Heart left ventricle (tissue), 16 donors: Measurements from ENCODE around the gene CDON. TPM values are rescaled to one million over a fixed set of nuclear protein-coding genes. Genes with fewer than 3 reads are reported as not detected.

ENCODE experiments used
- ATAC-seq, 4 donors: fragments of 200-7000 bp; cut with Tn5 transposase; one replicate each; pipeline ENCODE4 v1.9.1; 2020 to 2022; ENCODE audit warnings: moderate library complexity in 4 of 4, mild to moderate bottlenecking in 3 of 4, moderate number of reproducible peaks in 1 of 4
- DNase-seq, 5 donors: peaks; one replicate each; pipeline ENCODE4 v3.0.0-alpha.2; 2020
- H3K27ac ChIP-seq, 12 donors: fragments of 200-600 bp; sonication (generic) in 4 of 12; one replicate each; pipeline versions ENCODE4 v1.5.0 to v1.8.0; 2016 to 2022; ENCODE audit warnings: mild to moderate bottlenecking in 2 of 12
- H3K27me3 ChIP-seq, 9 donors: fragments of 200-600 bp; sonication (generic) in 2 of 9; one replicate each; pipeline versions ENCODE4 v1.5.1 to v1.8.0; 2016 to 2022; ENCODE audit warnings: mild to moderate bottlenecking in 3 of 9
- H3K36me3 ChIP-seq, 9 donors: fragments of 200-600 bp; sonication (generic) in 2 of 9; one replicate each; pipeline versions ENCODE4 v1.5.0 to v1.8.0; 2018 to 2022; ENCODE audit warnings: mild to moderate bottlenecking in 2 of 9
- H3K4me1 ChIP-seq, 12 donors: fragments of 200-600 bp; sonication (generic) in 4 of 12; one replicate each; pipeline versions ENCODE4 v1.5.0 to v1.8.0; 2016 to 2022; ENCODE audit warnings: mild to moderate bottlenecking in 3 of 12
- H3K4me3 ChIP-seq, 12 donors: fragments of 200-600 bp; sonication (generic) in 4 of 12; one replicate each; pipeline versions ENCODE4 v1.5.0 to v1.8.0; 2017 to 2022; ENCODE audit warnings: mild to moderate bottlenecking in 9 of 12, moderate library complexity in 4 of 12
- H3K9me3 ChIP-seq, 12 donors: fragments of 200-600 bp; sonication (generic) in 4 of 12; one replicate each; pipeline versions ENCODE4 v1.5.0 to v1.8.0; 2016 to 2022; ENCODE audit warnings: mild to moderate bottlenecking in 1 of 12
- POLR2A ChIP-seq, 2 donors: fragments of 450-650 bp; IDR thresholded peaks; one replicate each; pipeline ENCODE4 v1.6.1; 2017; ENCODE audit warnings: antibody characterized with exemption in 2 of 2, mild to moderate bottlenecking in 2 of 2, moderate library complexity in 2 of 2
- WGBS, 4 donors: extraction: QIAGEN DNeasy Blood & Tissue Kit in 2 of 4; methylation state at CpG; one replicate each; pipeline versions ENCODE4 v1.1.5 to v1.1.7; 2013 to 2018; 5-methylcytosine and 5-hydroxymethylcytosine counted together
- intact Hi-C, 10 donors: fragments of 100-400 bp; cut with DNase I; formaldehyde crosslinking; loops; one replicate each; pipeline versions ENCODE4 v1.11.1 to v1.14.2; 2022
- polyA plus RNA-seq, 2 donors: library from polyadenylated mRNA; stranded (reverse); fragments of 200-250 nt; gene quantifications; one replicate each; pipeline ENCODE4 v1.2.3, GENCODE V29; 2013
- total RNA-seq, 9 donors: library from RNA; depleted of rRNA in 2 of 9; stranded (reverse); fragments of >200 nt in 2 of 9; fragmentation: NEBNext Ultra II Directional in 3 of 9; extraction: Animal tissue kit (Norgen Biotek cat#: 25700) in 3 of 9; gene quantifications; one replicate each; pipeline versions ENCODE4 v1.1.0 to v1.2.4, GENCODE V29; 2016 to 2023
- TF ChIP-seq, protein P1 (sequence below), 12 donors: fragments of 200-600 bp; sonication (generic) in 4 of 12; IDR thresholded peaks; one replicate each; pipeline versions ENCODE4 v1.5.0 to v1.8.0; 2018 to 2022; ENCODE audit warnings: antibody characterized with exemption in 12 of 12, mild to moderate bottlenecking in 5 of 12
- donor health status: ischemic (EF 13 %, LVEDD 7.1; RV severe dilation, severe dysfunction).
- donor health status: healthy with polysubstance abuse.
- donor health status: DM: no; HTN: yes; CAD: no.
- donor health status: DM: no; HTN: no; CAD: no.
- donor health status: ischemic (EF 25% LVEDD 6.9; RV normal size, moderate dysfunction).
- donor health status: ischemic (EF 25% LVEDD 5.7; RV mildly dilated, moderate dysfunction).
- donor health status: healthy.
- donor health status: DM: yes; HTN: yes; CAD: no.
- donor health status: ischemic (EF 35%, LVEDD 5.7; RV mildly dilated, moderate dysfunction).
- donor health status: nonischemic (EF 11% LVEDD 7.7; RV severe dilation, severe dysfunction).
- donor health status: DM: yes; HTN: yes; CAD: no.
- donor health status: PGD.
- donor health status: ischemic (EF 29% LVEDD 5.4; RV normal size, mild dysfunction).
- donor health status: nonischemic (EF 23%, LVEDD 6.1; RV moderate dilation, normal function).

Gene CDON
- total and polyA plus RNA-seq, 11 donors = 1.2 to 51.5 (median 7.3) TPM

DNA sequence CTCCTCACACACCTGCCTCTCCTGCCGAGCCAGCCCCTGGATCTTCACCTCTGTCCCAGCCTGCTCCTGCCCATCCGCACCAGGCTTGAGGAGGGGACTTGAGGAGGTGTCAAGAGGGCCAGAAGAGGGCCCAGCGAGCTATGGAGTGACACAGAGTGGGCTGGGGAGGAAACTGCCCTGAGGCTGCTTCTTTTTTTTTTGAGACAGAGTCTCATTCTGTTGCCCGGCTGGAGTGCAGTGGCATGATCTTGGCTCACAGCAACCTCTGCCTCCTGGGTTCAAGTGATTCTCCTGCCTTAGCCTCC, 21.9 kb upstream of the CDON start:
- no peaks in the 10 kb centered on the region for H3K9me3 ChIP-seq
- peaks cover 0 to 8% (median 0%) of the 10 kb centered on the region in 12 donors for H3K4me1 ChIP-seq
- WGBS, 4 donors = 82 to 89% (median 88%) methylated on average over 3 to 4 of the region's 4 CpGs
- H3K27me3 ChIP-seq = peaks cover 0 to 3% (median 0%) of the 10 kb centered on the region in 9 donors
- no peak overlapping the region for H3K4me3 ChIP-seq
- DNase-seq (no peak), ATAC-seq (no peak)
- no peaks in the 10 kb centered on the region for H3K36me3 ChIP-seq
- H3K27ac ChIP-seq = no peak overlapping the region
- TF ChIP-seq, protein P1, sequence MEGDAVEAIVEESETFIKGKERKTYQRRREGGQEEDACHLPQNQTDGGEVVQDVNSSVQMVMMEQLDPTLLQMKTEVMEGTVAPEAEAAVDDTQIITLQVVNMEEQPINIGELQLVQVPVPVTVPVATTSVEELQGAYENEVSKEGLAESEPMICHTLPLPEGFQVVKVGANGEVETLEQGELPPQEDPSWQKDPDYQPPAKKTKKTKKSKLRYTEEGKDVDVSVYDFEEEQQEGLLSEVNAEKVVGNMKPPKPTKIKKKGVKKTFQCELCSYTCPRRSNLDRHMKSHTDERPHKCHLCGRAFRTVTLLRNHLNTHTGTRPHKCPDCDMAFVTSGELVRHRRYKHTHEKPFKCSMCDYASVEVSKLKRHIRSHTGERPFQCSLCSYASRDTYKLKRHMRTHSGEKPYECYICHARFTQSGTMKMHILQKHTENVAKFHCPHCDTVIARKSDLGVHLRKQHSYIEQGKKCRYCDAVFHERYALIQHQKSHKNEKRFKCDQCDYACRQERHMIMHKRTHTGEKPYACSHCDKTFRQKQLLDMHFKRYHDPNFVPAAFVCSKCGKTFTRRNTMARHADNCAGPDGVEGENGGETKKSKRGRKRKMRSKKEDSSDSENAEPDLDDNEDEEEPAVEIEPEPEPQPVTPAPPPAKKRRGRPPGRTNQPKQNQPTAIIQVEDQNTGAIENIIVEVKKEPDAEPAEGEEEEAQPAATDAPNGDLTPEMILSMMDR (IDR thresholded peaks at IDR 0.05) = no peak
- TF ChIP-seq POLR2A (IDR thresholded peaks at IDR 0.05) = no peak
- intact Hi-C loops = no loop called here

DNA sequence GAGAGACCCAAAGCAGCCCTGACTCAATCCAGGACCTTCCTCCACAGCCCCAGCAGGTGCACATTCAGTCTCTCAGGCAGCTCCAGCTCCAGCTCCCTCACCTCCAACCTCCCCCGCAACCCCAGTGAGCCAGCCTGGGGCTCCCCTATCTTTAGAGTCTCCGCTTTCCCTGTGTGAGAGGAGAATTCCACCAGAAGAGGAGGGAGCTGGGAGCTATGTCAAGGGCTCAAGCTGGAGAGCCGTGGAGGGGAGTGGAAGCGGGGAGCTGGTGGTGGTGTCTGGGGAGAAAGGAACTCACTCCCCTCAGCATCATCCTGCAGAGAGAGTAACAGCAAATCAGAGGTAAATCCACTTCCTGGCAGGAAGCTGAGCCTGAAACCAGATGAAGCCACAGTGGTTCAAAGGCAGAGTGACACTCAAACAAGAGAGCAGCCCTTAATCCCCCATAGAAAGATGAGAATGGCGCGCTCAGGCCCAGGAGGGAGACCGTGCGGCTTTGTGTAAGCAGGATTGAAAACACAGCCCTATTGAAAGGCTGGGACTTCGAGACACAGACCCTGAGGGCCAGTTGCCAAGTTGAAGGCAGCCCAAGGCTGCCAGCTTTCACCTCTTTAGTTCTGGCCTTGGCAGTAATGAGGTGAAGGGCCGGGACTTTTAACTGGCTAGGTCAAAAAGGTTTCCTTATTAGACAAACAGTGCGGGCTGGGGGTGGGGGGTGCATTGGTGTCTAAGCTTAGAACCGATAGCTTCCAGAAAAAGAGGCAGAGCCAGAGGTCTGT, 21.4 kb upstream of the CDON start:
- Histone ChIP-seq H3K27ac (no peak overlapping the region), H3K4me1 (peaks cover 0 to 10% (median 0%) of the 10 kb centered on the region in 12 donors), H3K36me3 (no peaks in the 10 kb centered on the region), H3K27me3 (peaks cover 0 to 3% (median 0%) of the 10 kb centered on the region in 9 donors), H3K4me3 (no peak overlapping the region), H3K9me3 (no peaks in the 10 kb centered on the region)
- intact Hi-C loops = no loop called here
- ATAC-seq = no peak
- DNase-seq = no peak
- no peak for TF ChIP-seq POLR2A (IDR thresholded peaks at IDR 0.05)
- TF ChIP-seq, protein P1 (IDR thresholded peaks at IDR 0.05) = no peak
- WGBS, 4 donors = 59 to 79% (median 65%) methylated on average over 10 to 12 of the region's 12 CpGs

DNA sequence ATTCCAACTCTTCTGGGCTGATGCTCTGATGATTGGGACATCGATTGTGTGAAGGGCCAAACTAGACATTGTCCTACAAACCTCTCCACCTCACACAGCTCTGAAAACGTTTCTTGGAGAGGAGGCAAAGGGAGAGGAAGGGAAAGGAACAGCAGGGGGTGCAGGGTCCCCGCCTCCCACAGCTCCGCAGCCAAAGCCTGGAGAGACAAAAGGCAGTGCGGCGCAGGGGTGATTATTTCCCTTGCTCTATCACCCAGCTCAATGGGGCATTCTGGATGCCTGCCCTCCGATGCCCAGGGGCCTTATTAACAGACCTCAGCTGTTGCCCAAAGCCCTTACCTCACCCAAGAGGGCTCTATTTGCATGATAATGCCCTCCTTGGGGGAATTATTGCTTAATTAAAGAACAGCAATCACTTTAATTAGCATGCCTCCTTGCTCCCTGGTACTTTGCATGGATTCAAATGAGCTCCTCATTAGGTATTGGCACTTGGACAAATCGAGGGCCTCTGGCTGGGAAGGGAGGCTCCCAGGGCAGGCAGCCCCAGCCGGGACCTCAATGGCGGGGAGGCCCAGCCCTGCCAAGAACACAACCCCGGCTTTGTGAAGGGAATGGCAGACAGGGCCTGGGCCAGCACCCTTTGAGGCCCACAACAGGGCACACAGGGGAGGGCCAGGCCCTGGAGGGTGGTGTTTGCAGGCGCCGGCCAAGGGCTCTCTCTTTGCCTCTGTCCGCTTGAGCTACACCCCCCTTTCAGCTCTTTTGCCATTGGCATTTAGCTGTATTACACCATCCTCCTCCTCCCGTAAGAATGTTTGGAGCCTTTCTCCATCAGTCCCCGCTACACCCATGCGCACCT, 19.8 kb upstream of the CDON start:
- H3K27ac ChIP-seq = no peak overlapping the region
- H3K4me1 ChIP-seq = peaks cover 0 to 10% (median 0%) of the 10 kb centered on the region in 12 donors
- intact Hi-C loops = no loop called here
- no peaks in the 10 kb centered on the region for H3K36me3 ChIP-seq
- ATAC-seq (no peak), DNase-seq (no peak)
- H3K4me3 ChIP-seq = no peak overlapping the region
- TF ChIP-seq, protein P1 (IDR thresholded peaks at IDR 0.05) = no peak
- no peak for TF ChIP-seq POLR2A (IDR thresholded peaks at IDR 0.05)
- H3K27me3 ChIP-seq = peaks cover 0 to 3% (median 0%) of the 10 kb centered on the region in 9 donors
- no peaks in the 10 kb centered on the region for H3K9me3 ChIP-seq
- 77 to 81% (median 78%) methylated on average over 14 to 17 of the region's 17 CpGs for WGBS, 4 donors

DNA sequence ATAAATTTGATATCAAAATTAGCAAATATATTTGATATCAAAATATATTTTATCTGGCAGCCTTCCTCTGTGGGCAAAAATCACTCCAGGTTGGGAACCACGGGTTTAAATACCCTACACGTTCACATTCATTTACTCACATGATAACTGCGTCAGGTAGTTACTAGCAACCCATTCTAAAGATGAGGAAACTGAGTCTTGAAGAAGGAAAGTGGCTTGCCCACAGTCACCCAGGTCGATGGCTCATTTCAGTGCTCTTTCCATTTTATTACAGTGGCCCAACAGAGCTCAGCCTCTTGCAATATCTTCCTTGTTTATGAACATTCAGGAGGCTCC, 19.2 kb upstream of the CDON start:
- ATAC-seq = no peak
- H3K27me3 ChIP-seq = peaks cover 0 to 3% (median 0%) of the 10 kb centered on the region in 9 donors
- no peak for DNase-seq
- H3K27ac ChIP-seq = no peak overlapping the region
- intact Hi-C loops = no loop called here
- H3K36me3 ChIP-seq = no peaks in the 10 kb centered on the region
- H3K9me3 ChIP-seq = no peaks in the 10 kb centered on the region
- 81 to 88% (median 84%) methylated on average over 4 of the region's 4 CpGs for WGBS, 4 donors
- TF ChIP-seq, protein P1 (IDR thresholded peaks at IDR 0.05) = no peak
- TF ChIP-seq POLR2A (IDR thresholded peaks at IDR 0.05) = no peak
- H3K4me1 ChIP-seq = peaks cover 0 to 10% (median 0%) of the 10 kb centered on the region in 12 donors
- no peak overlapping the region for H3K4me3 ChIP-seq
